A549 (cell line): ENCODE results near the gene KCNH8. TPM values are rescaled to one million over a fixed set of nuclear protein-coding genes. Genes with fewer than 3 reads are reported as not detected.

ENCODE experiments used
- ATAC-seq, 2 experiments: fragments of 200-7000 bp in 1 of 2; fragments of >200 bp in 1 of 2; cut with Nextera tagmentation in 1 of 2; cut with Tn5 transposase in 1 of 2; 3 replicates each; pipeline versions ENCODE4 v1.8.0 to v1.9.1; 2018 to 2020; ENCODE audit warnings: mild to moderate bottlenecking in 1 of 2, moderate library complexity in 1 of 2
- CTCF ChIA-PET: fragments of 300-600 bp; sonication (Branson Sonifier 250); formaldehyde crosslinking; extraction: SDS; loops from one replicate; lab custom pipeline; 2021; ENCODE audit warnings: antibody characterized with exemption, inconsistent platforms; lab: Yijun Ruan, JAX
- POLR2A ChIA-PET: fragments of 350-600 bp; formaldehyde crosslinking; extraction: SDS; loops from one replicate; lab custom pipeline; 2021; ENCODE audit warnings: antibody characterized with exemption, inconsistent platforms; lab: Yijun Ruan, JAX
- DNase-seq, 2 experiments: peaks; one replicate each; pipeline versions ENCODE4 v3.0.0 to v3.0.0-alpha.2; 2011 to 2016; ENCODE audit warnings: low read depth in 1 of 2, low spot score in 1 of 2
- FAIRE-seq: peaks from 2 replicates; lab custom pipeline; 2011; peaks lifted over from hg19 to GRCh38; lab: Jason Lieb, UNC
- H3K27ac ChIP-seq, 2 experiments: fragments of >200 bp; sonication (Bioruptor Twin); formaldehyde crosslinking; 3 replicates each; pipeline ENCODE4 v1.5.1; 2016 to 2017
- H3K4me1 ChIP-seq: fragments of >200 bp; sonication (Bioruptor Twin); formaldehyde crosslinking; 3 replicates; pipeline ENCODE4 v1.6.1; 2016
- H3K4me2 ChIP-seq: fragments of >200 bp; sonication (Bioruptor Twin); formaldehyde crosslinking; 3 replicates; pipeline ENCODE4 v1.6.1; 2016
- H3K4me3 ChIP-seq: fragments of >200 bp; sonication (Bioruptor Twin); formaldehyde crosslinking; 3 replicates; pipeline ENCODE4 v1.5.1; 2016
- H3K9me3 ChIP-seq: fragments of >200 bp; sonication (Bioruptor Twin); formaldehyde crosslinking; 3 replicates; pipeline ENCODE4 v1.6.1; 2016
- CBX2 ChIP-seq: fragments of 200-600 bp; sonication (generic); IDR thresholded peaks from 2 replicates; pipeline ENCODE4 v1.6.1; 2016; ENCODE audit warnings: low read depth, mild to moderate bottlenecking, borderline replicate concordance
- EHF ChIP-seq: fragments of 250-450 bp; sonication (Bioruptor Pico); IDR thresholded peaks from 2 replicates; pipeline ENCODE4 v1.5.0; 2020; ENCODE audit warnings: mild to moderate bottlenecking
- EHMT2 ChIP-seq: fragments of 200-600 bp; sonication (generic); IDR thresholded peaks from 2 replicates; pipeline ENCODE4 v1.6.1; 2016; ENCODE audit warnings: antibody characterized with exemption, low read depth, mild to moderate bottlenecking, moderate library complexity
- GATA3 ChIP-seq: IDR thresholded peaks from 2 replicates; pipeline ENCODE4 v1.6.1; 2012; ENCODE audit warnings: borderline replicate concordance
- HEYL ChIP-seq: fragments of 250-450 bp; sonication (Bioruptor Pico); IDR thresholded peaks from 2 replicates; pipeline ENCODE4 v1.8.0; 2021; ENCODE audit warnings: mild to moderate bottlenecking, moderate library complexity
- JUN ChIP-seq, 2 experiments: fragments of >200 bp; sonication (Bioruptor Twin); formaldehyde crosslinking; IDR thresholded peaks; 2 replicates in 1 of 2; 3 replicates in 1 of 2; pipeline ENCODE4 v1.6.1; 2016 to 2017
- MAFK ChIP-seq: fragments of 450-650 bp; IDR thresholded peaks from 2 replicates; pipeline ENCODE4 v1.6.1; 2014; ENCODE audit not compliant: partially characterized antibody
- RAD21 ChIP-seq, 2 experiments: fragments of >200 bp in 1 of 2; sonication (Bioruptor Twin) in 1 of 2; formaldehyde crosslinking in 1 of 2; IDR thresholded peaks in 1 of 2; conservative IDR thresholded peaks in 1 of 2; 2 replicates in 1 of 2; 3 replicates in 1 of 2; pipeline ENCODE4 v1.6.1; 2012 to 2018; ENCODE audit warnings: inconsistent platforms in 1 of 2
- SMC3 ChIP-seq: fragments of >200 bp; sonication (Bioruptor Twin); formaldehyde crosslinking; IDR thresholded peaks from 3 replicates; pipeline ENCODE4 v1.6.1; 2018; ENCODE audit warnings: inconsistent platforms
- ZC3H11A ChIP-seq: fragments of 450-650 bp; IDR thresholded peaks from 2 replicates; pipeline ENCODE4 v1.6.1; 2014; ENCODE audit warnings: antibody characterized with exemption, mild to moderate bottlenecking
- ZNF302 ChIP-seq: fragments of 250-450 bp; sonication (Bioruptor Pico); IDR thresholded peaks from 2 replicates; pipeline ENCODE4 v1.9.0; 2021; ENCODE audit warnings: inconsistent platforms, mild to moderate bottlenecking, moderate library complexity
- WGBS: methylation state at CpG from one replicate; pipeline ENCODE4 v1.1.6; 2017; ENCODE audit errors: missing lambda C conversion rate; 5-methylcytosine and 5-hydroxymethylcytosine counted together
- polyA plus RNA-seq, 4 experiments: library from polyadenylated mRNA; depleted of rRNA in 3 of 4; stranded (reverse); fragments of >200 nt; fragmentation: RNase III in 1 of 4; extraction: RNeasy Plus Mini Kit Qiagen cat#74134 plus additional on column Dnase treatment in 1 of 4; gene quantifications; 2 replicates in 3 of 4; 3 replicates in 1 of 4; pipeline ENCODE4 v1.2.3, GENCODE V29; 2011 to 2017
- TF ChIP-seq, protein P1 (sequence below): IDR thresholded peaks from 2 replicates; pipeline ENCODE4 v1.6.1; 2012; ENCODE audit warnings: low read depth, borderline replicate concordance
- TF ChIP-seq, protein P2 (sequence below): IDR thresholded peaks from 2 replicates; pipeline ENCODE4 v1.6.1; 2012
- TF ChIP-seq, protein P3 (sequence below): fragments of >200 bp; sonication (Bioruptor Twin); formaldehyde crosslinking; IDR thresholded peaks from 3 replicates; pipeline ENCODE4 v1.5.1; 2016
- TF ChIP-seq, protein P4 (sequence below): fragments of 150-350 bp; IDR thresholded peaks from 2 replicates; pipeline ENCODE4 v1.6.1; 2014; ENCODE audit warnings: low read depth, mild to moderate bottlenecking, low read length
- TF ChIP-seq, protein P5 (sequence below): fragments of 200-600 bp; sonication (generic); IDR thresholded peaks from 2 replicates; pipeline ENCODE4 v1.6.1; 2016; ENCODE audit warnings: antibody characterized with exemption, mild to moderate bottlenecking, moderate library complexity

The KCNH8 gene
- polyA plus RNA-seq, 2 of the 4 experiments (the other 2 are of a cell fraction), result 0.03 TPM; not detected in 1

DNA sequence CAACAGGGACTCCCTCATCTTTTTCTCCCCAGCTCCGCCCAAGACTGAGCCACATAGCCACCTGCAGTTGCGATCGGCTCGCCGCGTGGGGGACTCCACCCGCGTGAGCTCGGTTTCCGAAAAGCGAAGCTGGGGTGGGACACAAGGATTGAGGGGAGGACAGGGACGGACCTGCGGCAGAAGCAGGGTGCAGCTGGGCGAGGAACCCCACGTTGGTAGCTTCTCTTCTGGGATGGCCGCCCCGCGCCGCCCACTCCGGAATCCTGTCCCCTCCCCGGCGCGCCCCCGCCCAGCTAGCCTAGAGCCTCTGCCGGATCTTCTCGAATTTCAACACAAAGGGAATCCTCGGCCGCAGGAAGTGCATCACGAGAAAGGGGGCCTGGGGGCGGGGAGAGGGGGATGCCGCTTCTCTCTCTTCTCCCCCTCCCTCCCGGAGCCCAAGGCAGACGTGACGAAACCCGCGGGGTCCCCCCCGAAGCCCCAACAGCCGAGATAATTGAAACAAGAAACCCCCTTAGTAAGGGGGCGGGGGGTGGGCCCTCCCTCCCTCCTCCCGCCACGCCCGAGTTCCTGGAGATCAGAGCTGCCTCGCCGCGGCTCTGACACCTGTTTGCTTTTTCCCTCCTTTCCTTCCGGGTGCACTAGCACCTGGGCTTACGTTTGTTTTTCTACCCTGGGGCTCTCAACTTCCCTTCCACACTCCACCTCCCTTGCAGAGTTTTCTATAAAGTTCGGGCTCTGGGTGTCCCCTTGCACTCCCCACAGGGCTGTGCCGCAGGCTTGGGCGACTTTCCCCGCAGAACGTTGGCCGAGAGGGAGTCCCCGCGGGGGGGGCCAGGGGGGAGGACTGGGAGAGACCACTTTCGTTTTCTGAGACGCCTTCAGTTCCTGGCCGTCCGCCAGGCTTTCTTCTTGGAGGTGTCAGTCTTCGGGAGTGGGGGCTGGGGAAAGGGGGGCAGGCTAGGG, 1.3 kb upstream of the KCNH8 start (continued):
- 0 out of 3 replicates have a peak, but pooled peaks have one; percentile 11 for TF ChIP-seq SMC3
- no peak for TF ChIP-seq MAFK
- TF ChIP-seq, protein P1, sequence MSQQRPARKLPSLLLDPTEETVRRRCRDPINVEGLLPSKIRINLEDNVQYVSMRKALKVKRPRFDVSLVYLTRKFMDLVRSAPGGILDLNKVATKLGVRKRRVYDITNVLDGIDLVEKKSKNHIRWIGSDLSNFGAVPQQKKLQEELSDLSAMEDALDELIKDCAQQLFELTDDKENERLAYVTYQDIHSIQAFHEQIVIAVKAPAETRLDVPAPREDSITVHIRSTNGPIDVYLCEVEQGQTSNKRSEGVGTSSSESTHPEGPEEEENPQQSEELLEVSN, result peak; percentile 74
- TF ChIP-seq CBX2, result no peak
- TF ChIP-seq, protein P2, sequence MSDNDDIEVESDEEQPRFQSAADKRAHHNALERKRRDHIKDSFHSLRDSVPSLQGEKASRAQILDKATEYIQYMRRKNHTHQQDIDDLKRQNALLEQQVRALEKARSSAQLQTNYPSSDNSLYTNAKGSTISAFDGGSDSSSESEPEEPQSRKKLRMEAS, result 0 out of 2 replicates have a peak, but pooled peaks have one; percentile 18
- TF ChIP-seq RAD21 (conservative IDR thresholded peaks at IDR 0.05 in 1 of 2, IDR thresholded peaks at IDR 0.05 in 1 of 2), result no peak
- TF ChIP-seq, protein P3, sequence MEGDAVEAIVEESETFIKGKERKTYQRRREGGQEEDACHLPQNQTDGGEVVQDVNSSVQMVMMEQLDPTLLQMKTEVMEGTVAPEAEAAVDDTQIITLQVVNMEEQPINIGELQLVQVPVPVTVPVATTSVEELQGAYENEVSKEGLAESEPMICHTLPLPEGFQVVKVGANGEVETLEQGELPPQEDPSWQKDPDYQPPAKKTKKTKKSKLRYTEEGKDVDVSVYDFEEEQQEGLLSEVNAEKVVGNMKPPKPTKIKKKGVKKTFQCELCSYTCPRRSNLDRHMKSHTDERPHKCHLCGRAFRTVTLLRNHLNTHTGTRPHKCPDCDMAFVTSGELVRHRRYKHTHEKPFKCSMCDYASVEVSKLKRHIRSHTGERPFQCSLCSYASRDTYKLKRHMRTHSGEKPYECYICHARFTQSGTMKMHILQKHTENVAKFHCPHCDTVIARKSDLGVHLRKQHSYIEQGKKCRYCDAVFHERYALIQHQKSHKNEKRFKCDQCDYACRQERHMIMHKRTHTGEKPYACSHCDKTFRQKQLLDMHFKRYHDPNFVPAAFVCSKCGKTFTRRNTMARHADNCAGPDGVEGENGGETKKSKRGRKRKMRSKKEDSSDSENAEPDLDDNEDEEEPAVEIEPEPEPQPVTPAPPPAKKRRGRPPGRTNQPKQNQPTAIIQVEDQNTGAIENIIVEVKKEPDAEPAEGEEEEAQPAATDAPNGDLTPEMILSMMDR, result peak; percentile 29; the same call in 1 of the 3 replicates
- TF ChIP-seq GATA3, result no peak
- no peak for TF ChIP-seq ZNF302 (CRISPR knock-in tag)
- TF ChIP-seq ZC3H11A, result no peak

DNA sequence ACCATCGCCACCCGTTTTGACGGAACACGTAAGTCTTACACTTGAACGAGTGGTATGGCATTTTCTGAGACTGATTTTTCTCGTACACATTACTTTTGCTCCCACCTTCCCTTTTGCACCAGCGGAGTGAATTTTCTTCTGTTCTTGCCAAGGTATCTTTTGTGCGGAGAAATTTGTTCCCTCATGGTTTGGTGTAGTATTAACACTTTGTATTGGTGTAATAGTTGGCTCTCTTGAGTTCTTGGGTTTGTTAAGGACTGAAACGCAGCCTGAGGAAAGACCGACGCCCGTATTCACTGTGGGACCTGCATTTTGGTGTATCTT, 420 bp downstream of the KCNH8 start:
- FAIRE-seq, result no peak
- Histone ChIP-seq H3K9me3 (no peaks in the 10 kb centered on the region; the same call in 2 of the 3 replicates), H3K27ac (no peak overlapping the region), H3K4me2 (peak overlapping the region; percentile 97), H3K4me3 (peak overlapping the region; percentile 58; the same call in 1 of the 3 replicates), H3K4me1 (peaks cover 11% of the 10 kb centered on the region)
- no peak for DNase-seq
- CTCF ChIA-PET, result no interaction called here
- POLR2A ChIA-PET, result no interaction called here
- WGBS, result 6% methylated on average over 12 of the region's 12 CpGs
- TF ChIP-seq EHF (CRISPR knock-in tag) (no peak), JUN (IDR thresholded peaks at IDR 0.05) (no peak), GATA3 (no peak), HEYL (CRISPR knock-in tag) (no peak), EHMT2 (no peak; the same call in 1 of the 2 replicates), CBX2 (no peak)
- TF ChIP-seq, protein P4, sequence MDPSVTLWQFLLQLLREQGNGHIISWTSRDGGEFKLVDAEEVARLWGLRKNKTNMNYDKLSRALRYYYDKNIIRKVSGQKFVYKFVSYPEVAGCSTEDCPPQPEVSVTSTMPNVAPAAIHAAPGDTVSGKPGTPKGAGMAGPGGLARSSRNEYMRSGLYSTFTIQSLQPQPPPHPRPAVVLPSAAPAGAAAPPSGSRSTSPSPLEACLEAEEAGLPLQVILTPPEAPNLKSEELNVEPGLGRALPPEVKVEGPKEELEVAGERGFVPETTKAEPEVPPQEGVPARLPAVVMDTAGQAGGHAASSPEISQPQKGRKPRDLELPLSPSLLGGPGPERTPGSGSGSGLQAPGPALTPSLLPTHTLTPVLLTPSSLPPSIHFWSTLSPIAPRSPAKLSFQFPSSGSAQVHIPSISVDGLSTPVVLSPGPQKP, result no peak
- TF ChIP-seq, protein P5, sequence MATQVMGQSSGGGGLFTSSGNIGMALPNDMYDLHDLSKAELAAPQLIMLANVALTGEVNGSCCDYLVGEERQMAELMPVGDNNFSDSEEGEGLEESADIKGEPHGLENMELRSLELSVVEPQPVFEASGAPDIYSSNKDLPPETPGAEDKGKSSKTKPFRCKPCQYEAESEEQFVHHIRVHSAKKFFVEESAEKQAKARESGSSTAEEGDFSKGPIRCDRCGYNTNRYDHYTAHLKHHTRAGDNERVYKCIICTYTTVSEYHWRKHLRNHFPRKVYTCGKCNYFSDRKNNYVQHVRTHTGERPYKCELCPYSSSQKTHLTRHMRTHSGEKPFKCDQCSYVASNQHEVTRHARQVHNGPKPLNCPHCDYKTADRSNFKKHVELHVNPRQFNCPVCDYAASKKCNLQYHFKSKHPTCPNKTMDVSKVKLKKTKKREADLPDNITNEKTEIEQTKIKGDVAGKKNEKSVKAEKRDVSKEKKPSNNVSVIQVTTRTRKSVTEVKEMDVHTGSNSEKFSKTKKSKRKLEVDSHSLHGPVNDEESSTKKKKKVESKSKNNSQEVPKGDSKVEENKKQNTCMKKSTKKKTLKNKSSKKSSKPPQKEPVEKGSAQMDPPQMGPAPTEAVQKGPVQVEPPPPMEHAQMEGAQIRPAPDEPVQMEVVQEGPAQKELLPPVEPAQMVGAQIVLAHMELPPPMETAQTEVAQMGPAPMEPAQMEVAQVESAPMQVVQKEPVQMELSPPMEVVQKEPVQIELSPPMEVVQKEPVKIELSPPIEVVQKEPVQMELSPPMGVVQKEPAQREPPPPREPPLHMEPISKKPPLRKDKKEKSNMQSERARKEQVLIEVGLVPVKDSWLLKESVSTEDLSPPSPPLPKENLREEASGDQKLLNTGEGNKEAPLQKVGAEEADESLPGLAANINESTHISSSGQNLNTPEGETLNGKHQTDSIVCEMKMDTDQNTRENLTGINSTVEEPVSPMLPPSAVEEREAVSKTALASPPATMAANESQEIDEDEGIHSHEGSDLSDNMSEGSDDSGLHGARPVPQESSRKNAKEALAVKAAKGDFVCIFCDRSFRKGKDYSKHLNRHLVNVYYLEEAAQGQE, result no peak
- ATAC-seq, result no peak
